PC-3 (cell line): Measurements from ENCODE around the gene P2RY1. TPM values are rescaled to one million over a fixed set of nuclear protein-coding genes. Genes with fewer than 3 reads are reported as not detected.

Source experiments
- ATAC-seq: fragments of 200-7000 bp; cut with Tn5 transposase; 2 replicates; pipeline ENCODE4 v1.9.1; 2020; ENCODE audit warnings: mild to moderate bottlenecking, moderate library complexity
- BruUV-seq: library from RNA; stranded (reverse); fragments of 400-500 nt; replicated peaks from 2 replicates; lab custom pipeline; 2021; lab: Mats Ljungman, UMichigan
- CTCF ChIA-PET: fragments of 300-600 bp; sonication (Branson Sonifier 250); formaldehyde crosslinking; loops from one replicate; lab custom pipeline; 2022; ENCODE audit warnings: antibody characterized with exemption; lab: Charles Lee
- POLR2A ChIA-PET: fragments of 300-600 bp; sonication (Branson Sonifier 250); formaldehyde crosslinking; loops from one replicate; lab custom pipeline; 2022; ENCODE audit warnings: antibody characterized with exemption; ENCODE audit not compliant: unreplicated experiment; lab: Charles Lee
- DNase-seq: peaks from one replicate; pipeline ENCODE4 v3.0.0-alpha.2; 2015
- H2AFZ ChIP-seq: fragments of 300-600 bp; sonication (generic); 2 replicates; pipeline ENCODE4 v1.6.0; 2016; ENCODE audit warnings: antibody characterized with exemption, low read length
- H3F3A ChIP-seq: fragments of 300-600 bp; sonication (generic); one replicate; pipeline ENCODE4 v1.6.0; 2017; ENCODE audit warnings: antibody characterized with exemption, low read length, control low read depth, mild to moderate bottlenecking; ENCODE audit not compliant: unreplicated experiment
- H3K27ac ChIP-seq: fragments of 300-600 bp; sonication (generic); 2 replicates; pipeline ENCODE4 v1.5.1; 2016; ENCODE audit warnings: mild to moderate bottlenecking, low read length
- H3K27me3 ChIP-seq: fragments of 300-600 bp; sonication (generic); 2 replicates; pipeline ENCODE4 v1.6.1; 2016; ENCODE audit warnings: low read length, mixed read lengths
- H3K36me3 ChIP-seq: fragments of 300-600 bp; sonication (generic); 2 replicates; pipeline ENCODE4 v1.6.1; 2016; ENCODE audit warnings: low read depth, mixed run types, low read length, mixed read lengths
- H3K4me1 ChIP-seq: fragments of 300-600 bp; sonication (generic); 2 replicates; pipeline ENCODE4 v1.5.1; 2016; ENCODE audit warnings: low read length; ENCODE audit not compliant: insufficient read depth
- H3K4me2 ChIP-seq: fragments of 300-600 bp; sonication (generic); 2 replicates; pipeline ENCODE4 v1.6.0; 2016; ENCODE audit warnings: low read length
- H3K4me3 ChIP-seq: fragments of 300-600 bp; sonication (generic); 2 replicates; pipeline ENCODE4 v1.5.1; 2016; ENCODE audit warnings: mild to moderate bottlenecking, low read length, mixed read lengths
- H3K79me2 ChIP-seq: fragments of 300-600 bp; sonication (generic); 2 replicates; pipeline ENCODE4 v1.6.1; 2017; ENCODE audit warnings: low read length, mixed read lengths
- H3K9ac ChIP-seq: fragments of 300-600 bp; sonication (generic); 2 replicates; pipeline ENCODE4 v1.6.0; 2016; ENCODE audit warnings: mild to moderate bottlenecking, low read length
- H3K9me2 ChIP-seq: fragments of 300-600 bp; sonication (generic); replicated peaks from 2 replicates; pipeline ENCODE4 v1.6.1; 2016; ENCODE audit warnings: mixed run types, low read length, mixed read lengths
- H3K9me3 ChIP-seq: fragments of 300-600 bp; sonication (generic); 2 replicates; pipeline ENCODE4 v1.6.1; 2016; ENCODE audit warnings: low read length, mixed read lengths
- H4K20me1 ChIP-seq: fragments of 300-600 bp; sonication (generic); 2 replicates; pipeline ENCODE4 v1.6.1; 2016; ENCODE audit warnings: low read length, mixed read lengths
- CTCF ChIP-seq: fragments of 300-600 bp; sonication (generic); conservative IDR thresholded peaks from 2 replicates; pipeline ENCODE4 v1.5.1; 2017; ENCODE audit warnings: antibody characterized with exemption, low read depth, mild to moderate bottlenecking, low read length
- EZH2 ChIP-seq: fragments of 300-600 bp; sonication (generic); IDR thresholded peaks from one replicate; pipeline ENCODE4 v1.6.1; 2017; ENCODE audit warnings: antibody characterized with exemption, mild to moderate bottlenecking, low read length; ENCODE audit not compliant: unreplicated experiment
- EZH2phosphoT487 ChIP-seq: fragments of 300-600 bp; sonication (generic); IDR thresholded peaks from 2 replicates; pipeline ENCODE4 v1.6.1; 2018; ENCODE audit warnings: mild to moderate bottlenecking, antibody characterized with exemption, low read length, borderline replicate concordance
- intact Hi-C: fragments of 100-400 bp; cut with micrococcal nuclease; formaldehyde crosslinking; loops from 2 replicates; pipeline ENCODE4 v1.9.0; 2023
- total RNA-seq: library from RNA; depleted of rRNA; stranded (reverse); fragments of >200 nt; gene quantifications from 2 replicates; pipeline ENCODE4 v1.2.3, GENCODE V29; 2014

P2RY1 gene
- total RNA-seq, 1 experiment from 2014 or later = 0.29 TPM

GRCh38 chr3:152826476-152826875, 8.5 kb upstream of the P2RY1 start:
- Histone ChIP-seq H3K4me3 (no peak overlapping the region), H3K79me2 (no peaks in the 10 kb centered on the region), H3K9me2 (no peaks in the 10 kb centered on the region), H3K4me1 (no peaks in the 10 kb centered on the region), H3K9me3 (no peaks in the 10 kb centered on the region), H4K20me1 (no peaks in the 10 kb centered on the region), H3K27me3 (peaks cover 53% of the 10 kb centered on the region), H3K27ac (no peak overlapping the region), H3K4me2 (no peak overlapping the region), H2AFZ (no peak overlapping the region), H3K9ac (no peak overlapping the region), H3K36me3 (no peaks in the 10 kb centered on the region), H3F3A (no peaks in the 10 kb centered on the region)
- CTCF ChIA-PET = interaction anchor here (0.6 kb wide), 1 partner anchor 10 kb away, joined by 3 read pairs; no protein-coding TSS in a partner anchor
- ATAC-seq (no peak), DNase-seq (no peak)
- POLR2A ChIA-PET = no interaction called here
- intact Hi-C loops = no loop called here
- TF ChIP-seq EZH2 (no peak), CTCF (no peak), EZH2phosphoT487 (no peak)
- BruUV-seq = no TSS peak

- DNase-seq (no peak), ATAC-seq (no peak)
- H3K9me2 ChIP-seq = no peaks in the 10 kb centered on the region
- no peaks in the 10 kb centered on the region for H3K79me2 ChIP-seq
- ChIA-PET CTCF (no interaction called here), POLR2A (interaction anchor here (0.6 kb wide), 1 partner anchor 60 kb away, joined by 13 read pairs; no protein-coding TSS in a partner anchor)
- H3K9ac ChIP-seq = no peak overlapping the region
- no TSS peak for BruUV-seq
- H3K27me3 ChIP-seq = peaks cover 53% of the 10 kb centered on the region
- no peaks in the 10 kb centered on the region for H3K36me3 ChIP-seq
- H3K9me3 ChIP-seq = no peaks in the 10 kb centered on the region
- no peak overlapping the region for H3K27ac ChIP-seq
- H2AFZ ChIP-seq = no peak overlapping the region
- H3K4me2 ChIP-seq = no peak overlapping the region
- no peaks in the 10 kb centered on the region for H4K20me1 ChIP-seq
- intact Hi-C loops = no loop called here
- TF ChIP-seq EZH2 (no peak), CTCF (no peak), EZH2phosphoT487 (no peak)
- no peak overlapping the region for H3K4me3 ChIP-seq
- no peaks in the 10 kb centered on the region for H3K4me1 ChIP-seq
- no peaks in the 10 kb centered on the region for H3F3A ChIP-seq
These were observed 7.6 kb upstream of the P2RY1 start for GRCh38 chr3:152827313-152827712.

GRCh38 chr3:152828075-152828840, 6.7 kb upstream of the P2RY1 start:
- Histone ChIP-seq H3K36me3 (no peaks in the 10 kb centered on the region), H2AFZ (no peak overlapping the region), H3K4me2 (no peak overlapping the region), H3K27me3 (peaks cover 48% of the 10 kb centered on the region), H3K9me3 (no peaks in the 10 kb centered on the region), H3K4me3 (no peak overlapping the region), H3K4me1 (no peaks in the 10 kb centered on the region), H3K9ac (no peak overlapping the region), H4K20me1 (no peaks in the 10 kb centered on the region), H3K9me2 (no peaks in the 10 kb centered on the region), H3K27ac (no peak overlapping the region), H3K79me2 (no peaks in the 10 kb centered on the region), H3F3A (no peaks in the 10 kb centered on the region)
- POLR2A ChIA-PET = no interaction called here
- BruUV-seq = no TSS peak
- peak; percentile 33; the same call in 1 of the 2 replicates for ATAC-seq
- intact Hi-C loops = no loop called here
- TF ChIP-seq EZH2phosphoT487 = no peak
- TF ChIP-seq CTCF = no peak
- no peak for TF ChIP-seq EZH2
- DNase-seq = no peak
- CTCF ChIA-PET = no interaction called here
